ENCODE measurements around the gene SNRNP200.

Gene SNRNP200

DNA sequence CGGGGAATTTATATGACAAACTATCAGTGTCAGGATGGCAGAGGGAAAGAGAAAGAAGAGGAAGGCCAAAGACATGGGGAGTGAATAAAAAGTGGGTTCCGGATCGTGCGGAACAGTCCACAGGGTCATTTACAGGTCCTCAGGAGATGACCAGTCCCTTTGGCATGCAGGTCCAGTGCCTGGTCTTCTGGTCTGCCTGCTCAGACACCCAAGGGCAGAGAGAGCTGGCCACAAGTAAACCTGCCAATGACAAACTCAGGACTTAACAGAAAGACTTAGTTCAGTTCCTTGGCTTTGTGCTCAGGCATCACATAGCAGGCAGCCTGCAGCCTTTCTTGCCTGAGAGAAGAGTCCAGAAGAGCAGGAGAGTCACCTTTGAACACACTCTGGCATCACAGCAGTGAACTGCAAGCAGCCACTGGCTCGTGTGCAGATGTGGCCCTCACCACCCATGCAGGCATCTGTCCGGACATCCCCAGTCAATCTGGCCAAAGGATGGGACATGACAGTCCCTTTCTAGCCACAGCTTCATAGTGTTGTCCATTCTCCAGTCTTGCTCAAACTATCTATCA is 53.5 kb downstream of the SNRNP200 start:
- peak; percentile 96 for DNase-seq (ENCODE audit: low read depth)

DNA sequence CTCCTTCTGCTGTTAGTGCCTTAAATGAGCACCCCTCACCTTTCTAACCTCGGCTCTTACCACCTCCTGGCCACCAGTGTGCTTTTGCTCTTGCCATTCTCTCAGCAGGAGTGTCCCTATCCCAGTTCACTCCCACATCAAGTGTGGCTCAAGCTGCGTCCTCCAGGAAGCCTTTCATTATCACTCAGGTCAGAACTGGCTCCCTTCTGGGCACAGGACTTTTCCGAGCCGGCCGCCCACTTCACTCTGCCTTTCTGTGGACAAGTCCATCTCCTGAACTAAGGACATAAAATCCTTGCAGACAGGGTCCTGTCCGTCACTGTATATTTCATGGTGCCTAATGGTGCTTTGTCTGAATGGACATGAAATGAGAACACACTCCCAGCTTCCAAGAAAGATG is 55.2 kb downstream of the SNRNP200 start:
- no peak for DNase-seq (ENCODE audit: low read depth)

DNA sequence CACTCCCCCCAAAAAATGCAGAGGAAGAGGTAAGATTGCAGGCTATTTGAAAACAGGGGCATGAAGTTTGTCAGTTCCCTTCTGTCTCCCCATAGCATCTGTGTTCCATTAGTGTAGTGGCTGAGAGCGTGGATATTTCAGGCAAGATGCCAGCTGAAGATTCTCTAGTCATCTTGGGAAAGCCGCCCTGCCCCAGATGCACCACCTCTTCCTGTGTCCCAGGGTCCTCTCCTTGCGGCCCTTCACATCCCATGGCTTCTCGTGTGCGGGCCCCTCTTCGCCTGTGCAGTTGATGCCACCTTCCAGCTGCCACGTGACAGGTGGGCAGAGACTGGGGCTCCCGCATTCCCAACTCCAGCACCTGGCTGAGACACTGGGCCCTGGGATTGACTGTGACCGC is 55.7 kb downstream of the SNRNP200 start:
- DNase-seq (ENCODE audit: low read depth) = no peak

DNA sequence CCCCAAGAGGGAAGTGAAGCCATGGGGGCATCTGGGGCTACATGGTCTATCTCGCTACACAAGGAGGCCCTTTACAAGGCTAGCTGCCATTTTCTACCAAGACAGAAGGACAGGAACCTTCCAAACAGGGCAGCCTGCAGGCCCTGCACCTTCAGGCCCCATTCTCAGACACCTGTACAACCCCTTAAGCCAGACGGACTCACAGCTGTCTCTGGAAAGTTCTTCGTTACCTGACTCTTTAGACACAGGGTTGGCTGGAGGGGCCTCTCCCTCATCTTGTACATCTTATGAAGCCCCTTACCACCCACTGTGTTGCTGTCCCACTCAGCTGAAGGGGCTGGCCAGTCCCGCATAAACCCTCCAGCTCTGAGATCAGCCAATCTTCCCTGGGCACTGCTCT is 56.7 kb downstream of the SNRNP200 start:
- DNase-seq (ENCODE audit: low read depth) = no peak

DNA sequence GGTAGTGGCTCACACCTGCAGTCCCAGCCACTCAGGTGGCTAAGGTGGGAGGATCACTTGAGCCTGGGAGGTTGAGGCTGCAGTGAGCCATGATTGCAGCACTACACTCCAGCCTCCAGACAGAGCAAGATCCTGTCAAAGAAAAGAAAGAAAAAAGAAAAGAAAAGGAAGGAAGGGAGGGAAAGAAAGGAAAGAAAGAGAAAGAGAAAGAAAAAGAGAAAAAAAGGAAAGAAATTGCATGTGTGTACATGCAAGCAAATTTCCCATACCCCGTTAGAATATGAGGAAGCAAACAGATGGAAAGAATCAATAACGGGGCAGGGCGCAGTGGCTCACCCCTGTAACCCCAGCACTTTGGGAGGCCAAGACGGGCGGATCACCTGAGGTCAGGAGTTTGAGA is 57.5 kb downstream of the SNRNP200 start:
- no peak for DNase-seq (ENCODE audit: low read depth)

DNA sequence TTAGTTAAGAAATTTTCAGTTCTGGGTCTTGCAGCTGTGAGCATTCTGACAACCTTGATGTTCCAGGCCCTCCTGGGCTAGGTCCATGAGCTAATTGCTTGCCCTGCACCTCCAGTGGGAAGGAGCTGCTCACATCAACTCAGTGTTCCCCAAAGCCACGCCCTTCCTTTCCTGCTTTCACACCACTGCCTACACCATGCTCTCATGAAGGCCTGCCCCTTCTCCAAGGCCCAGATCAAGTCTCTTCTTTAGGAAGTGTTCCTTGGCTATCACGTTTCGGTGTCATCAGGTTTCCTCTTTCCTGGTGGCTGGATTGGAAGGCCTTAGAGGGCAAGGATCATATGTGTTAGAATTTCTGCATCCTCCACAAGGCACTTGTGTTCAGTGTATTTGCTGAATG is 58.3 kb downstream of the SNRNP200 start:
- no peak for DNase-seq (ENCODE audit: low read depth)

DNA sequence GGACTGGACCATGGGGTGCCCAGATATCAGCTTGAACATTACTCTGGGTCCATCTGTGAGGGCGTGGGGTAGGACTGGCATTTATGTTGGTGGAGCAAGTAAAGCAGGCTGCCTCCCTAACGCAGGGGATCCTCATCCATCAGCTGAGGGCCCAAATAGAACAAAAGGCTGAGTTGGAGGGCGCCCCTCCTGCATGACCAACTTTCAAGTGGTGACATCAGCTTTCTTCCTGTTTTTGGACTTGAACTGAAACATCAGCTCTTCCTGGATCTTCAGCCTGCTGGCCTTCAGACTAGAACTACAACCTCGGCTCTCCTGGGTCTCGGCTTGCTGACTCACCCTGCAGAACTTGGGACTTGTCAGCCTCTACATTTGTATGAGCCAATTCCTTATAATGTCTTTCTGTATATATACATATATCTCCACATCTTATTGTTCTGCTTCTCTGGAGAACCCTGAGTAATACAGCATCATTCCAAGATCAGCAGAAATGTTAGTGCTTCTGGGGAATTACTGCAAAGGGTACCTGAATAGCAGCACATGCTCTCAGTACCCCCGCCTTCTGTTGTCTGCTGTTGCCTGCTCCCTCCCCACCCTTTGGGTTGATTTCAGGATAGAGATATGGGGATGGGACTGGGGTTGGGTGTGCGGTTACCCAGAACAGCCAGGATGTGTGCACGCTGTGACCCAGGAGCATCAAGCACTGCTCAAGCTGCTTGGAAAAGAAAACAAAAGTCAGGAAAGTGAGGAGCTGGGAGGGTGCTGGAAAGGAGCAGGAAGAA is 59.5 kb downstream of the SNRNP200 start:
- peak; percentile 69 for DNase-seq (ENCODE audit: low read depth)

DNA sequence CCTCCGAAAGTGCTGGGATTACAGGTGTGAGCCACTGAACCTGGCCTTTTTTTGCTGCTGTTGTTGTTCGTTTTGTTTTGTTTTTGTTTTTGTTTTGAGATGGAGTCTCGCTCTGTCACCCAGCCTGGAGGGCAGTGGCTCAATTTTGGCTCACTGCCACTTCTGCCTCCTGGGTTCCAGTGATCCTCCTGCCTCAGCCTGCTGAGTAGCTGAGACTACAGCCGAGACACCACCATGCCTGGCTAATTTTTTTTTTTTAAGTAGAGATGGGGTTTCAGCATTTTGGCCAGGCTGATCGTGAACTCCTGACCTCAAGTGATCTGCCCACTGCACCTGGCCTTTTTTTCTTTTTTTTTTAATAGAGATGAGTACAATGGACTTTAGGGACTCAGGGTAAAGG is 61.5 kb downstream of the SNRNP200 start:
- no peak for DNase-seq (ENCODE audit: low read depth)

DNA sequence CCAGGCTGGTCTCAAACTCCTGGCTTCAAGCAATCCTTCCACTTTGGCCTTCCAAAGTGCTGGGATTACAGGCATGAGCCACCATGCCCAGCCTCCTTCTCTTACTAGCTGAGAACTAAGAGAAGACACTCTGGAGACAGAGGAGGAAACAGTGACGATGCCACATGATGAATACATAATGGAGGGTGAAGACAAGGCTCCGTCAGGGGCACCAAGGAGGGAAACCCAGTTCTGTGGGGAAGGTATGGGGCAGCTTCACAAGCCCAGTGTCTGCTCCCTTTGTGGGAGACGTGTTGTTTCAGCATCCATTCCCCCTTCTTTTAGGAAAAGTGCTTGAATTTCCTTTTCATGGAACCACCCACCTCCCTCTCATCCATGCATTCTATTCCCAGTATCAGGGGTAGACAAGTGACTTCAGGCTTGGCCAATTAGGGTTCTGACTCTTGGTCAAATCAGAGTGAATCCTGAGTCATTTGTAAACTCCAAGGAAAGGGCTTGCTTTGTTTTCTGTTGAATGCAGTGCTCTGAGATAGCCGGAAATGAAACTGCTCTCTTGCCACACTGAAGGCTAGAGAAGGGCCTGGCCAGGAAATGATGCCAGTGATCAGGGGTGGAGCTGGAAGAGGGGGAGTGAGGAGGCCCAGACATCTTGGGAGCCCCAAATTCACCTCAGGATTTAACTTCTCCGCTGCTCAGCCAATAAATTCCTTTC is 63.3 kb downstream of the SNRNP200 start:
- DNase-seq (ENCODE audit: low read depth) = peak; percentile 93

DNA sequence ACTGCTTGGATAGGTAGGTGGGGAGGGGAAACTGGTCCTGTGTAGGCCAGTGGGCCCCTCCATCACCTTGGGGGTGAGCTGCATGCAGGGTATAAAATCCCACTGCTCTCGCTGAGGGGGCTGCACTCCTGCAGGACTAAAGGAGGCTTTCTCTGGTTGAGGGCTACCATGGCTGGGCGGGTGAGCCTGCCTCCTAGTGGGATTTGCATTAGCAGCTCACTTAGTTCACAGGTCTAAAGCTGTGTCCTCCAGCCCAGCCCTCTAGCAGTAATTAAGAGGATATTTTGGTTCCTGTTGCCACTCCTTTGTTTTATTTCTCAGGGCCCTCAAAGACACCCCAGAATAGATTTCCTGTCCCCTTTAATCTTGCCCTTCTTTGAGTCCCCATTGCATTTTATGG is 64.1 kb downstream of the SNRNP200 start:
- no peak for DNase-seq (ENCODE audit: low read depth)

DNA sequence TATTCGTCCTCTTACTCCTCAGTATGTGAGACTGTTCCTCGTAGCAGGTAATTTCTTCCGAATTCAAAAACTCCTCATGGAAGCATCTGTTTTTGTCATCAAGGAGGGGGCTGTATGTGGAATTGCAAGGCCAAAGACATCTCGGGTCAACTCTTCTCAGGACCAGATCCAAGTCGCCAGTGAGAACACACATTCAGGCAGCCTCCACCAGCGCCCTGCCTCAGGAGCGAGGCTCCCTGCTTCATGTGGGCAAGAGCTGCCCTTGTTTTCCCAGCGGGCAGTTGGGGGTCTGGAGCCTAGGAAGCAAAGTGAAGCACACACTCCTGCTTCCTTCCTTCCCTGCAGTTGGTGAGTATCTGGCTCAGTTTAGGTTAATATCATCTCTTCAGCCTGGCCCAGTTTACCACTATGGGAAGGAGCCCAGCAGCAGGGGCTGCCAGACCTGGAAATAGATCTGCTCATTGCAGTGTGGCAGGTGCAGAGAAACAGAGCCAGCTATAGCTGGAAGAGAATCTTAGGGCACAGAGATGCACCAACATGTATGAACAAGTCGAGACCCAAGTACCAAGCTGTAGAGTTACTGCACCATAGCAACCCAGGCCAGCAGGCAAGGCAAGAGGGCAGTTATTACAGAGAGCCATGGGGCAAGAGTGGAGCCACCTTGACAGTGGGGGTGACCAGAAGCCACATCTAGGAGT is 64.9 kb downstream of the SNRNP200 start:
- no peak for DNase-seq (ENCODE audit: low read depth)

DNA sequence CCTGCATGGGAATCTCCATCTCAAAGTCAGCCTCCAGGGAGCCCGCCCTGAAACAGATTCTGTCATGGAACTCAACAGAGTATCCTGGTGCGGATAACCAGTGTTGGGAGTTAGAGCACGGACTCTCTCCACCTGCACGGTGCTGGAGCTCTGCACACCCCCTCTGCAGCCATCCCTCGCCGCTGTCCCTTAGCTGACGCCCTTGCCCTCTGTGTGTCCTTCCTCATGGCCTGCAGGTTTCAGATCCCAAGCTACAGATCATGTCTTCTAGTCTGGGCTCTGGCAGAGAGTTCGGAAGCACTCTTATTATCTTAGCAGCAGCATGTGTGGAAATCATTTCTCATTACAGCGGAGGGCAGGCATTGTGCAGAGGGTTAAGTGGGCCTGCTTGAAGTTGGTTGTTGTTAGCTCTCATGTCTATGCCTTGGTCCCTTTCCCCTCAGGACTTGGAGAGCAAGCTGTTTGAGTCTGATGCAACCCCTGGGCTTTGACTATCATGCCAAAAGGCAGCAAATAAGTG is 65.5 kb downstream of the SNRNP200 start:
- DNase-seq (ENCODE audit: low read depth) = no peak

DNA sequence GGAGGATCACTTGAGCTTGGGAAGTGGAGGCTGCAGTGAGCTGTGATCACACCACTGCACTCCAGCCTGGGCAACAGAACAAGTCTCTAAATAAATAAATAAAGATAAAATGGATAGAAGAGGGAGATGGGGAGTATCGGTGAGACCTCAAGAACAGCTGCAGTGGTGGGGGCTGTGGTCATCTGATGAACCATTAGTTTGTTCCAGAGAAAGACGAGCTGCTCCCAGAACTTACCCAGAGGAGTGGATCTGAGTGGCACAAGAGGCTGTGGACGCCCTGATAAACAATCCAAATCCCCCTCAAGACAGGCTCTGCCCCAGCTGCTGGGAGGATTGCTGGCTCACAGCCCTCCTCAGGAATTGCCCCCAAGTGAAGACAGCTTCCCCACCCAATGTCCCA is 66.3 kb downstream of the SNRNP200 start:
- DNase-seq (ENCODE audit: low read depth) = no peak

DNA sequence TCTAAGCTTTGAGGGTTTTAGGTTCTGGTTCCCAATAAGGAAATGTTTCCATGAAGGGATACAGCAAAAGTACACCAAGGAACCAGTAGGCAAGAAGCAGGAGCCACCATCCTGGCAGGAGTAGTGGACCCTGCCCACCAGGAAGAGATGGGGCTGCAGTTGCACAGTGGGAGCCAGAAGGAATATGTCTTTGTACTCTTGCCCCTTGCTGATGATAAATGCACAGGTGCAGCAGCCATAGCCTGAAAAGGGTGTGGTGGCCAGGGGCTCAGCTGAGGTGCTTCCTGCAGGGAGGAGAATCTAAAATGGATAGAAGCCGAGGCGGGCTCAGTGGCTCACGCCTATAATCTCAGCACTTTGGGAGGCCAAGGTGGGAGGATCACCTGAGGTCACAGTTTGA is 67.1 kb downstream of the SNRNP200 start:
- DNase-seq (ENCODE audit: low read depth) = no peak

DNA sequence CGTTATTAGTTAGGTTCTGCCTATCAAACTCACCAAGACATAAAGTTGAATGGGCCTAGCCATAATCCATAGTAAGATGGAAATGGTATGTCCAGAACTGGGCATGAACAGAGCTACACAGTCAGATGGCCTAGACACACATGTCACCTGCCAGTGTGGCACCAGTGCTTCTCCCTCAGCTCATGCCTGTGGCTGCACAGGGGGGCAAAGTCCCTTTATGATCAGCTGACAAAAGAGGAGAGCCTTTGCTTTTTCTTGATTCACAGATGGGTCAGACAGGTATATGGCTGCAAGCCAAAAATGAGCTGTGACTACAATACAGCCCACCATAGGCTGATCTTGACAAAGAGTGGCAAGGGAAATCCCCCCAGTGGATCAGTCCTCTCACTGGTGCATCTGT is 68.5 kb downstream of the SNRNP200 start:
- DNase-seq (ENCODE audit: low read depth) = no peak

DNA sequence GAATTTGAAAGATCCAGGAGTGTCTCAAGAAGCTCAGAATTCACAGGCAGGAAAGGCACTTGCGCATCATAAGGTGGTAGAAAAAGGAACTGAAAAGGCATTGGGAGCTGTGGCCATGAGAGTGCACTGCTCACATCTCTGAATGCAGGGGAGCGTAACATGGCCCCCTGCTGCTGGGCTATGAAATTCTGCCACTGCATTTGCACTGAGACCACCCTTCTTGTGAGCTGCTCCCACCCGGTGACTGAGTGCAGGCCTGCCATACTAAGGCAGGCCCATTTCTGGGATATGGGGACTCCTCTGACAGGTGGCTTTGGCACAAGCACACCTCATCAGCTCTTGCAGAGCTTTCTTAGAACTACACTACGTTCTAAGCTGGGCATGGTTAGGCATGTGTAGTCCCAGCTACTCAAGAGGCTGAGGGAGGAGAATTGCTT is 71.4 kb downstream of the SNRNP200 start:
- DNase-seq (ENCODE audit: low read depth) = no peak

DNA sequence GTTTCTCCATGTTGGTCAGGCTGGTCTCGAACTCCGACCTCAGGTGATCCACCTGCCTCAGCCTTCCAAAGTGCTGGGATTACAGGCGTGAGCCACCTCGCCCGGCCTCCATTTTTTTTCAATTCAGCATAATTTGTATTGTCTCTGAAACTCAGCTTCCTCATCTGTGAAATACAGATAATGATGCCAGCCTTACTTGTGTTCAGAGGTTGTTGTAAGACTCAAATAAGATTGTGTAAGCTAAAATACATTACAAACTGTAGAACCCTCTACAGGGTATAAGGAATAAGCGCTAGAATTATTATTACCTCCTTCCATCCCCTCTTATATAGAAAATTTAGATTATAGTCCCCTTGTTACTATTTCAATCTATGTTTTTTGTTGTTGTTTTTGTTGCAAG is 71.9 kb downstream of the SNRNP200 start:
- no peak for DNase-seq (ENCODE audit: low read depth)

DNA sequence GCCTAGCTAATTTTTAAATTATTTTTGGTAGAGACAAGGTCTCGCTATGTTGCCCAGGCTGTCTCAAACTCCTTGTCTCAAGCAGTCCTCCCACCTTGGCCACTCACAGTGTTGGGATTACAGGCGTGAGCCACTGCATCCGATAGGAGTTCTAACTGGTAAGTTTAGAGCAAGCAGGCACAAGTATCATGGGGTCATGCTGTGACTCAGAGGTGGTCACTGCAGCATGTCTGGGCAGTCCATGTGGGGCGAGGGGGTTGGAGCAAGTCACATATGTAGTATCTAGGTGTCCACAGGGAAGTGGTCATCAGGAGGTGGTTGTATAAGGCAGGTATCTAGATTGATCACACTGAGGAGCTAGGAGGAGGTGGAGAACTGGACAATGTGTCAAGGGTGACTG is 74.0 kb downstream of the SNRNP200 start:
- DNase-seq (ENCODE audit: low read depth) = no peak

DNA sequence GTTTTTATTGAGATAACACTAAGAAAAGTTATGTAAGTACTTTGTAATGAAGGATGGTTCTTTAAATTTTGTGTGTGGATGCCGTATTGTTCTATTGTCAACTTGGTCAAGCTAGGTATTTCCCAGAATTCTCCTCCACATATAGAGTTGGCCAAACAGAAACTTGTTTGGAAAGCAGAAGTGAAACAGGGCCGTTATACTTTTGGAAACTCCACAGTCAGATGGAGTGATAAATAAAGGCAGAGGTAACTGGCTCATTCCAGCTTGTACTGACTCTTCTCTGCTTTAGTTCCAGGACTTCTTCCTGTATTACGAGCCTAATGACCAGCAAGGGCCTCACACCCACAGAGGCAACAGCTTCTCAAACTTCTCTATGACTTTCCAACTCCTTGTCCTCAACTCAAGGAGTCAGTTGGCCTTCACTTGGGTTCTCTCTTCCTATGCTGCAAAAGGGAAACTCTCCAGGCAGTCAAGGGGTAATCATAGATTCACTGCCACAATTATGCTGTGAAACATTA is 80.3 kb downstream of the SNRNP200 start:
- no peak for DNase-seq (ENCODE audit: low read depth)
